GM13977 (cell line): ENCODE results near the gene CDC42SE1.

ENCODE experiments used
- DNase-seq: peaks from one replicate; pipeline ENCODE4 v3.0.0; 2012; ENCODE audit warnings: low spot score
- in situ Hi-C: fragments of 300-500 bp; cut with MboI; formaldehyde crosslinking; loops from one replicate; pipeline ENCODE4 v1.12.0; 2022; ENCODE audit warnings: low sequenced_read_pairs, low pct_unique_long_range_greater_than_20kb, mixed read lengths, inconsistent platforms; ENCODE audit not compliant: unreplicated experiment
- TF ChIP-seq, protein P1 (sequence below): IDR thresholded peaks from 2 replicates; pipeline ENCODE4 v1.5.1; 2012; ENCODE audit warnings: mild to moderate bottlenecking, control low read depth; ENCODE audit not compliant: insufficient read depth; ENCODE audit errors: extremely low read depth, missing control alignments

Gene CDC42SE1

DNA sequence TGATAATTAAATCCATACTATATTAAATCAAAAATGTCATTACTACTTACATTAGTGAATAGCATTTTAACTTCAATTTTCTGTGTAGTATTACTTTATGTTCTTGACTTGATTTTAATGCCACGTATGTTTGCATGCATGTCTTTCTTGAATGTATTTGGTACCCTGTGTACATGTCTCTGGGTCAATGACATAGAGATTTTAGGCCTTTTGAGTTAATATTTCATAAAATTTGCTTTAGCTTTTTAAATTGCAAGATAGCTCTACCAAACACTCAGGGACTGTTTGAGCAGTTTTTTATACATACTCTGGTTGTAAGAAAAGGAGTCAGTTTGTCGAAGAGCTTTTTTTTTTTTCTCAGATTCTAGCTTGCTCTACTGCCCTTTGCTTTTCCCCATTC, 2.3 kb upstream of the CDC42SE1 start:
- no peak for DNase-seq
- in situ Hi-C loops = no loop called here
- TF ChIP-seq, protein P1, sequence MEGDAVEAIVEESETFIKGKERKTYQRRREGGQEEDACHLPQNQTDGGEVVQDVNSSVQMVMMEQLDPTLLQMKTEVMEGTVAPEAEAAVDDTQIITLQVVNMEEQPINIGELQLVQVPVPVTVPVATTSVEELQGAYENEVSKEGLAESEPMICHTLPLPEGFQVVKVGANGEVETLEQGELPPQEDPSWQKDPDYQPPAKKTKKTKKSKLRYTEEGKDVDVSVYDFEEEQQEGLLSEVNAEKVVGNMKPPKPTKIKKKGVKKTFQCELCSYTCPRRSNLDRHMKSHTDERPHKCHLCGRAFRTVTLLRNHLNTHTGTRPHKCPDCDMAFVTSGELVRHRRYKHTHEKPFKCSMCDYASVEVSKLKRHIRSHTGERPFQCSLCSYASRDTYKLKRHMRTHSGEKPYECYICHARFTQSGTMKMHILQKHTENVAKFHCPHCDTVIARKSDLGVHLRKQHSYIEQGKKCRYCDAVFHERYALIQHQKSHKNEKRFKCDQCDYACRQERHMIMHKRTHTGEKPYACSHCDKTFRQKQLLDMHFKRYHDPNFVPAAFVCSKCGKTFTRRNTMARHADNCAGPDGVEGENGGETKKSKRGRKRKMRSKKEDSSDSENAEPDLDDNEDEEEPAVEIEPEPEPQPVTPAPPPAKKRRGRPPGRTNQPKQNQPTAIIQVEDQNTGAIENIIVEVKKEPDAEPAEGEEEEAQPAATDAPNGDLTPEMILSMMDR = no peak

DNA sequence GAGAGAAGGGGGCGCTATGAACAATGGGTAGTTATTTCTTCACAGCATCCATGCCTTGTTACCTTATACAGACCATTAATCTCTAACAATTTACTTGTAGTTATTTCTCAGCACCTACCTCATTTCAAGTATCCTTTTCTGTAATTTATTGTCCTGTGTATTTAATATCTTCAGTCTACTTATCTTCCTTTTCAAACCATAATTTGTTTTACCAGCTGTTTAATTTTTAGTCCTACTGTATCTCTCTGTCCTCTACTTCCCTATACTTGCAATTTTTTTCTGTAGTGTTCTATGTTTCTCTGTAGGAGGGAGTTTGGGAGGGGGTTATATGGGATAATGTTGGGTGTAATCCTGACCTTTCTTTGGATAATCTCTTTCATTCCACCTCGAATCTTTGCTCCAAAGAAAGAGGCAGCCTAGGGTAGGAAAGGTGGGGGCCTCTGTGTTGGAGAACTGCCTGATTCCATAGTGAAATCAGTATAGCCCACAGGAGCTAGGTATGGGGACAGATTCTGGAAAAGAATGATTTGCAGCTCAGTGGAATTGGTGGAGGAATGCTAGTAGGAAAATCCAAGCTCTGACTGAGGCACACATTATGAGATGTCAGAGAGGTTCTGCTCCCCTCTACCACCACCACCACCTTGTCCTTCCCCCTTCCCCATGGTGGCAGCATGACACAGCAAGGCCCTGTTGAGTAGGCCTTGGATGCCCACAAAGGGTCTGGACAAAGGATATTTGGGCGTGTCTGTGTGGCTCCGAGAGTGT, 1.4 kb upstream of the CDC42SE1 start:
- in situ Hi-C loops = no loop called here
- DNase-seq = no peak
- TF ChIP-seq, protein P1 = no peak

DNA sequence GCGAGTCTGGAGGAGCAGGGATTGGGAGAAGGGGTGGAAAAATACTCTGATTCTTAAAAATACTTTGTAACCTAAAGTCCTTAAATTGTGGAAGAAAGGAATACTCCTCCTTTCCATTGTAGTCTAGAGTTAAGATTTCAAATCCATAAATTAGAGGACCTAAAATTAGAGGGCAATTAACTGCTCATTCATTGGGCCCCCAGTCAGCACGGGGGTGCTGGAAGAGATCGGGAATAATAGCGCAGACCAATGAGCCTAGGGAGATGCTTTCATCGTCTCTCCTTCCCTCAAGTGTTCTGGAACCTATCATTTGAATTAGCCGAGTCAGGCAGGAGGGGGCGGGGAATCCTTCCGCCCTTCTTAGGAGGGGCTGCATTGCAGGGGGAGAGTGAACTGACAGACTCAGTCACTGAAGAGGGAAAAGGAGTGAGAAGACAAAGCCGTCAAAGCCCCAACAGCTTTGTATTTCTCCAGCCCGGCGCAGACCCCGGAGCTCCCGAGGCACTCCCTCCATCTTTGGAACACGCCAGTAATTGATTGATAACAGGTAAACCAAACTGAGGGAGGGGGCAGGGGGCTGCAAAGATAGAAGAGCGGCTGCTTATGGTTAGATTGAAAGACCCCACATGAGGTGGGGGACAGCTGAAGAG, 710 bp upstream of the CDC42SE1 start, which contains the start of gene MLLT11:
Gene MLLT11, plus strand, starts transcription at position 391 of the 650 bp plus-strand sequence. CDS start 6,828 bp downstream, outside the sequence.
- DNase-seq = peak; percentile 58

DNA sequence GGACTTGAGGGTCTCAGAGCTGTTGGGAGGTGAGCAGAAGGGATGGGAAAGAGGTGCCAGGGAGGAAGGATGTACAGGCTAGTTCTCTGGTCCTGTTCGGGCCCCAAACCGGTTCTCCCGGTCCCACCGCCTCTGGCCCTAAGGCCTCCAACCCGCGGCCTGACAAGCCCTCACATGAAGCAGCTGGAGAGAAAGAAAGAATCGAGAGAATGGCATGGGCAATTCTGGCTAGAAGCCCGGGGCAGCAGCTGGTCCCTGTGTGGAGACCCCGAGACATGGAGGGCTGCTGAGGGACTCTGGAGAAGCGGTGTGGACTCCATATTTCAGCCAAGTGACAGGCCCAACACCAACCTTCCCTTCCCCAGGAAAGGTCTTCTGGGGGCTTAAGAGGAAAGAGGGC, 730 bp downstream of the CDC42SE1 start:
- in situ Hi-C loops = no loop called here
- DNase-seq = no peak
- TF ChIP-seq, protein P1 = no peak

More for the DNA sequence above, 710 bp upstream of the CDC42SE1 start, which contains the start of gene MLLT11:
- in situ Hi-C loops = no loop called here
- TF ChIP-seq, protein P1 = no peak

DNA sequence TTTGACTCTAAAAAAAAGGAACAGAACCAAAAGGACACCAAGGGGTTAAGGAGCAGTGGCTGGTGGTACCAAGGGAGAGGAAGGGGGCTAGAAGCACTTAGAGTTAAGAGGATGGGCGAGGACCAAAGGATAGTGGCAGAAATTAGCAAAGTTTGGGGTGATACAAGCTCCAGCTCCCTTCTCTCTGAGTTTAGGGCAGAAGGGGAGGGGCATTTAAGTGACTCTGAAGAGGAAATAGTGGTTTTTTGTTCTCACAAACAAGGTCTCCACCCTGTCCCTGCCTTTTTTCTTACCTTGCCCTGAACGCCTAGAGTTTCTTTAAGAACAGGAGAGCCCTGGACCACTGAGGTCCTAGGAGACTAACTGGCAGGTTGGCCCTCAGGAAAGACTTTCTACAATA, 3.3 kb downstream of the CDC42SE1 start:
- no peak for DNase-seq

DNA sequence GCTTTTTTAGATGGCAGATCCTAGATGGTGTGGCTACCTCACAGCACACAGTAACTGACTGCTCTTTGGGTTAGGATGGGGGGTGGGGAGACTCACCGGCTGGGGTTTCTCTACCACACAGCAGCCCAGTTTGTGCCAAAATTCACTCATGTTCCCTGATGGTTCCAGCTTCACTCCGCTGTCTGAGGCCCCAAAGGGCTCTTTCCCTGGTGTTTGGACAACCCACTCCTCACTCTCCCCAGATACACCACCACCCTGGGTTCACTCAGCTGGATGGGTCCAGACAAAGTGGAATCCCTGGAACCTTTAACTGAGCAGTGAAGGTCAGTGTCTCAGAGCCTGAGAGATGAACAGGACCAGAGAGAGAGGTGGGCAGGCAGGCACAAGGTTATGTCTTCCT, 3.8 kb downstream of the CDC42SE1 start:
- TF ChIP-seq, protein P1 = no peak
- DNase-seq = no peak
- in situ Hi-C loops = no loop called here

More for the DNA sequence above, 3.3 kb downstream of the CDC42SE1 start:
- TF ChIP-seq, protein P1 = no peak
- in situ Hi-C loops = no loop called here
